Epidermal melanocyte (primary cell): ENCODE results near the gene CDKAL1.
"Not testable (repeated sequence)": the region's sequence is repeated elsewhere in the genome, so short reads cannot be mapped to it uniquely, and the experiment has no call there.

Source experiments
- DNase-seq: peaks from one replicate; pipeline ENCODE4 v3.0.0; 2011; ENCODE audit warnings: low spot score; ENCODE audit not compliant: insufficient read length

Gene CDKAL1

DNA sequence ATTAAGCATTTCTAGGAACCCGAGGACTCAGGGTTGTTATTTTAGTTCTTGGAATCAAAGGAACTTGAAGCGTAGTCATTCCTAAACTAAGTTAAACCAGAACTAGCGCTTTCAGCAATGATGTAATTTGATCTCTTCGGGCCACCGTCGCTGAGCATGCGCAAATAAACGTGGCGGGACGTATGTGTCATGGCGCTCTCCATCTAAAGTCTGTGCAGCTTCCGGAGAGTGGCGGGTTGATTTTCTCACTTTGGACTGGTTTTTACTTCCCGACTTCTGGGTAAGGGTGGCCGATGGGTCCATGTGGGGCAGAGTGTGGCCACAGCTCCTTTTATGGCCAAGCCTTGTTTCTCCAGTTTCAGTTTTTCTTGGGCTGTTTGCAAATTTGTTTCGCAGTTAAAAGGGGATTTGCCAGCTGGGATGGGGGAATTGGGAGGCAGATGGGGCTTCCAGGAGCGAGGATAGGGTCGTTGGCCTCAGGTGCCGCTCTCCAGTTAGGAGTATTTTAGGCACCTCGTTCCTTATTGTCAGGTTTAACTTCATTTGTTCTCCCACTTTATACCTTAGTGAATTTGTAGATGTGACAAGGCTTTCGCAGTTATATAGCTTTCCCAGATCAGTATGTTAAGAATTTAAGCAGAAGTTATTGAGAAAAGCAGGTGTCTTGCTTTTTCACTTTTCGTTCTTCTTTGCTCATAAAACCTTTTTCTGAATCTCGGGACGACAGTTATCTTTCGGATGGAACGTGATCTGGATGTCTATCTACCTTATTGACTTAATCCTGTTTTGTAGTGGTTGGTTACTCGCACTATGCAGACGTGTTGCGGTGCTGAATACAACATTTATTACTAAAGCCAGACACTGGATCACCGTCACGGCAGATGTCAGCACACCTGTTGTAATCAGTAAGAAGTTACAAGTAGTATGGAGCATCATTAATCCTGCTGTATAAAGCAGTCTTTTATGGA, at the start of gene CDKAL1:
CDKAL1 (plus strand) TSS at position 163 of the 968 bp plus-strand sequence. CDS start 11,894 bp downstream, outside the sequence.
- DNase-seq = peak; percentile 52

DNA sequence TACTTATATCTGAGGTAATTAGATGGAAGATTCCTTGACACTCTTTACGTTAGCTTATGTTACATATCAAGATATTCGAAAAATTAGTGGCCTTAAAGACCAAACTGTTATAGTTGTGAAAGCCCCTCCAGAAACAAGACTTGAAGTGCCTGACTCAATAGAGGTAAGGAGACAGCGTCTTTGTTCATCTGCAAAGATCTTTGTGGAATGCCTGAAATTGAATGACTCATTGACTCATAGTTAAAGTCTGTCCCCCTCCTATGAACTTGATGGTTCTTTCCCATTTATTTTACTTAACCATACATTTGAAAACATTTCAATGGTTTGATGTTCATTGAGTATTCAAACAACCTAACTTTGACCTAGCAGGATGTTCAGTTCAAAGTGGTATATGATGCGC, 47.6 kb upstream of the CDKAL1 start:
- DNase-seq = no peak

DNA sequence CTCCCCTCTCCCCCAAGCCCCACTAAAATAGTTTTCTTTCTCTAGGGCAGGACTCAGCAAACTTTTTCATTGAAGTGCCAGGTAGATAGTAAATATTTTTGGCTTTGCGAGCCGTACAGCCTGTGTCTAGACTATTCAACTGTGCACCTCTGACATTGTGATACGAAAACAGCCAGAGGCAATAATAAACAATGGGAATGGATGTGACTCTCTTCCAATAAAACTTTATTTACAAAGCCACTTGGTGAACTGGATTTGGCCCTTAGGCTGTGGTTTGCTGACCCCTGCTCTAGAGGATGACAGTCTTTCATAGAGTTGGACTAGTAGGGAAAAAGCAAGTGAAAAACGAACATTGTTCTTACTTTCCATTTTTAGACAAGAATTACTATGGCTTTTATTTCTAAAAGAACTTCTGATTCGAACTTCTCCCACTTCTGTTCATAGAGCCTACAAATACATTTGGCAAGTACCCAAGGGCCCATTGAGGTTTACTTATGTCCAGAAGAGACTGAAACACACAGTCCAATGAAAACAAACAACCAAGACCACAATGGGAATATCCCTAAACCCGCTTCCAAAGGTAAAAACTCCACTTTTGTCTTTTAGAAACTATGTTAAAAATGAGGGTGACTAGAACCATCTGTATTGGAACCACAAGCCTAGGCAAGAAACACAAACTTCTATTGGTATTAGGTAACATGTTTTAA, 46.4 kb upstream of the CDKAL1 start:
- DNase-seq = no peak

DNA sequence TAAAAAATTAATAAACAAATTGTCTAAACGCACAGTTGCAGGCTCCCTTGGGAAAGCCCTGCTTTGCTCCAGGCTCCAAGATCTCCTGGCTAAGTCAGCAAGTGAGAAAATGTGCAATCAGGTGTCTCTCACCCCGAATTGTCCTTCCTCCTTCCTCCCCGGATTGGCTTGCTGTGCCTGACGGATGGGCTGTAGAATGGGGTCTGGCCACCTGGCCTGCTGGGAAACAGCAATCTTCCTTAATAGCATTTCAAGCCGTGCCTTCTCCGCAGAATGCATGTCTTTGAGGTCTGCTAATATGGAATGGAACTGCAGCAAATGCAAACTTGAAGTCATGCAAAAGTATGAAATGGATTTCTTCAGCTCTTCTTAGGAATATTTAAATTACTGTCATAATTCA, 43.7 kb upstream of the CDKAL1 start:
- DNase-seq = no peak

DNA sequence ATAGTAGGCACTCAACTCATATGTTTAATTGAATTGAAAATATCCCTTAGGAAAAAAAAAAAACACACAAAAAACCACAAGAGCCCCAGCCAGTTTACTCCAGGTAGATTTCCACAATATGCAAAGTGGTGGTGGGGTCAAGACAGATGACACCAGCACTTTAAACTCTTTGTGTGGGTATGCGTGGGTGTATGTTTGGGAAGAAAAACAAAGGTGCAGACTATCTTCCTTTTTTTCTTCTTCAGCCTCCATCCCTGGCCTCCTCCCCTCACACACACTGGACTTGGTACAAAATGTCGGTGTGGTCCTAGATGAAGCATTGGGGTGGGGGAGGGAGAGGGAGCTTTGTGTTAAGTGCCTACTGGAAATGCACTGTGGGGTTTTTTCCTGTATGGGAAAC, 42.2 kb upstream of the CDKAL1 start:
- no peak for DNase-seq

DNA sequence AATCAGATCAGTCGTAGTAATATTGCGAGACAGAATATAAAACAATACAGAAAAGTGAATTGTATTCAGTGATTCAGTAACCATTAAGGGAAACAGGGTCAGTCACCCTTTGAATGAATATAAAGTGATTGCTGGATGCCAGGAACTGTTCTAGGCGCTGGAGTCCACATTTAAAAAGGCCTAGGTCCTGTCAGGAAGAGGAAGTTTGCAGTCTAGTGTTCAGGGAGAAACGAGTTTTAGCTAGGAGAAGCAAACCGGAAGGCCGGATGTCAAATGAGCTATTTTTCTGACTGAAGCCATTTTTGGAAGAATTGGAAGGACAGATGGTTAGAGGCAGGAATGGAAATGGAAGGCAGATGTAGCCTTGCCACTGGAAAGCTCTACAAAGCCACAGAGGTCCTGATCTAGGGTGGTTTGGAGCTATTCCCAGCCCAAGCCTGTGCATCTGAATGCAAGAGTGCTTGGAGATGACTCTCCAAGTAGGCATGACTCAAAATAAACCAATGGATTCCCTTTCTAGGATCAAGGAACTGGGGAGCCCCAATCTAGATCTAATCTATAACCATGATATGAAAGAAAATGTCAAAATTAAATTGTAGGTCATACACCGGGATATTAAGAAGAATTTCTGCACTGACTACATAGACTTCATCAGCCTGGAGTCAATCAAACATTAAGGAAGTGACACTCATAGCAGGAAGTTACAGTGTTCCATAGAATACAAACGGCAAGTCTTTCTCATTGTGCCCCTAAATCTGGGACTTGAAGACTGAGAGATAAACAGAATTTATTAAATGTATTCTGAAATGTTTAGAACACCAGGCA, 36.8 kb upstream of the CDKAL1 start:
- no peak for DNase-seq

DNA sequence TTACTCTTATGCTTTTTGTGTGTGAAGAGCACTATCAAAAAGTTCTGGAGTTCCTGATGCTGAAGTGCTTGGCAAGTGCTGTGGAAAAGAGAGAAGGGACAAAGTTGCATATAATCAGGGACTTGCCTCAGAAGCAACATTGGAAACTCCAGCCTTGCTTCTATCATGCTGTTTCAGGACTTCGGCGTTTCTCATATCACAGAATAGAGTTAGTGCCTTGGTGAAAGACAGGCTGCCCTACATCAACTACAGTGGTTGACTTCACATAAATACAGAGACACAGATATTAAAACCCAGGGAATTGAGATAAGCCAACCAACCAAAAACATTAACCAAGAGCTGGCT, 36.2 kb upstream of the CDKAL1 start:
- no peak for DNase-seq

DNA sequence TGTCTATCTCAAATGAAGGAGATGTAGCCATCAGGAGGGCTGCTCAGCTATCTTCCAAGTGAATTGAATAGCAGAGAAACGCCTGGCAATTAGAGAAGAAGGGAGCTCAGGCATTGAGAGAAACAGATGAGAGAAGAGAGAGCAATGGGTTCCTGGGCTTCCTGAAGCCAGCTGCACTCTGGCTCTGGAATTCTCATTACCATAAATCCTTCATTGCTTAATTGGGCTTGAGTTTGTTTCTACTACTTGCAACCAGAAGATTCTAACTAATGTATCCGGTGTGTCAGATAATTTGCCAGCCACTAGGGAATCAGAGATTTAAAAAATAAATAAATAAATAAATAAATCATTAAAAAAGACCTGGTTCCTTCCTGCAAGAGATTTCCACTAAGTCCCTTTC, 25.0 kb upstream of the CDKAL1 start:
- DNase-seq = no peak

DNA sequence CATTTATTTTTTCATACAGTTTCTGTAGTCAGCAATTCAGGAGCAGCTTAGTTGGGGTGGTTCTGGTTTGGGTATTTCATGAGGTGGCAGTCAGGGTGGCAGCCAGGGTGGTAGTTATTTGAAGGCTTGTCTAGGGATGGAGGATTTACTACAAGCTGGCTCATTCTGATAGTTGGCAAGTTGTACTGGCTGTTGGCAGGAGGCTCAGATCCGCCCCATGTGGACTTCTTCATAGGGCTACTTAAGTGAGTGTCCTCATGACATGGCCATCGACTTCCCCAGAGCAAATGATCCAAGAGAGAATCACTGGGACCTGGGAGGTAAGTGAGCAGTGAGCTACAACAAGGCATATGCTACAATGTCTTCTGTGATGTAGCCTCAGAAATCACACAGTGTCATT, 22.4 kb upstream of the CDKAL1 start:
- no peak for DNase-seq

DNA sequence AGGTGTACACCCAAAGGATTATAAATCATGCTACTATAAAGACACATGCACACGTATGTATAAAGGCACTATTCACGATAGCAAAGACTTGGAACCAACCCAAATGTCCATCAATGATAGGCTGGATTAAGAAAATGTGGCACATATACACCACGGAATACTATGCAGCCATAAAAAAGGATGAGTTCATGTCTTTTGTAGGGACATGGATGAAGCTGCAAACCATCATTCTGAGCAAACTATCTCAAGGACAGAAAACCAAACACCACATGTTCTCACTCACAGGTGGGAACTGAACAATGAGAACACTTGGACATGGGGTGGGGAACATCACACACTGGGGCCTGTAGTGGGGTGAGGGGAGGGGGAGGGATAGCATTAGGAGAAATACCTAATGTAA, 9.0 kb upstream of the CDKAL1 start:
- DNase-seq = not testable (repeated sequence)

DNA sequence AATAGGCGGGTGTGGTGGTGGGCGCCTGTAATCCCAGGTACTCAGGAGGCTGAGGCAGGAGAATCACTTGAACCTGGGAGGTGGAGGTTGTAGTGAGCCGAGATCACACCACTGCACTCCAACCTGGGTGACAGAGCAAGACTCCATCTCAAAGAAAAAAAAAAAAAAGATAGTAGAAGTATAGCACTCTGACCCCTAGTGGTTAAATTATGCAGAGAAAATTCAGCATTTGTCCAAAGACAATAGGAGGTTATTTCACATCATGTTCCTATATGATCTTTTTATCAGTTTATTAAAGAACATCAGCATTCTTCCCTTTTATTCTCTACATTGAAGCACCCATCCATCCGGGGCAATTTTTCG, 5.2 kb upstream of the CDKAL1 start:
- DNase-seq = not testable (repeated sequence)

DNA sequence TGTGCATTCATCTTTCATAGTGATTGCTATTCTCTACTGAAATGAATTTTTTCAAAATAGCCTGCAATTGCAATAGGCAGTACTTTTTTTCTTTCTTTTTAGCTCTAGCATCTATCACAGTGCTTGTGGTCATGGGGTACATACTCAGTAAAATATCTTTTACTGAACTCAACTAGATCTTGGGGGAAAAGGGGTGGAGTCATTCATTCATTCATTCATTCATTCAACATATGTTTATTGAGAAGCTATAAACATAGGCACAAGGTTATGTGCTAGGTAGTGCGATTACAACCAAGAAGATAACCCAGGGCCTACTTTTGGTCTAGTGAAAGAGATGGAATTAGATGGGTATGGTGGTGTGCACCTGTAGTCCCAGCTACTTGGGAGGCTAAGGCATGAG, 1.4 kb upstream of the CDKAL1 start:
- no peak for DNase-seq

DNA sequence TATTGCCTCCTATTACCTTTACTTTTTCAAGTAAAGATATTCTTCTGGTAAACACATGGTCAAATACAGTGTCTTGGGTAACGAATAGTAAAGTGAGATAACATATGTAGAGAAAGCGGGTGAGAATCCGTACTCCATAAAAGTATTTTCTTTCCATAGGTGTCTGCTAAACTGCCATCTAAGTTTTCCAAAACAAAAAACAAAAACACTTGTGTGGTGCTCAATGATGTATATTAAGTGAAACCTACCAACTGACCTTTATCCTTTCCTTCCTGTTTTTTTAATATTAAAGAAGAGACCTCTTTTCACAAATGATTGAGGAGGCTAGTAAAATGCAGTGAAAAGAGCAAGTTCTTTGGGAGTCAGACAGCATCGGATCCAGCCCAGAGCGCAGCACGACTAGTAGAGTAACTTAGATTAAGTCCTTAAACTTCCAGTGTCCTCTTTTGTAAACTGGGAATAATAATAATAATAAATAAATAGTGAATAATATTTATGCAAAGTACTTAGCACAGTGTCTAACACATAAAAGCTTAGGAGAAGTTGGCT, 437 bp upstream of the CDKAL1 start:
- no peak for DNase-seq

DNA sequence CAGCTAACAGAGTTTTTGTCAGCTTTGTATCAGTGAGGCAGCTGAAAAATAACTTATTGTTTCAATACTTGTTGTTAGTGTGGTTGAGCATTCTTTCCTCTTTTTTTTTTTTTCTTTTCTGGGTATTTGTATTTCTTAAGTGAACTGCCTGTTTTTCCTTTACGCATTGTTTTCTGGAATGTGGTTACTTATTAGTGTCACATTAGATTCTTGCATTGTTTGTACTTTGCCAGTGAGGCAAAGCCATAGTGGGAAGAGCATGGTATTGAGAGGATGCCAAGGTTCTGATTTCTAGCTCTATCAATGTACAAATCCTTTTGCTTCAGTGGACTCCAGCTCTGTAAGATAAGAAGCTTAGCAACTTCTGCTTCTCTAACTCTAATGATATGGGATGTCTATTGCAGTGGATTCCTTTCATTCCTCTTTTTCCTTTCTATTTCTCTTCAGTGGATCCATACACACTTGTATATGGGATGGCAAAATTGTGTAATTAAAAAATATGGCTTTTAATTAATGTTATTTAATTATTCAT, 3.9 kb downstream of the CDKAL1 start:
- no peak for DNase-seq

DNA sequence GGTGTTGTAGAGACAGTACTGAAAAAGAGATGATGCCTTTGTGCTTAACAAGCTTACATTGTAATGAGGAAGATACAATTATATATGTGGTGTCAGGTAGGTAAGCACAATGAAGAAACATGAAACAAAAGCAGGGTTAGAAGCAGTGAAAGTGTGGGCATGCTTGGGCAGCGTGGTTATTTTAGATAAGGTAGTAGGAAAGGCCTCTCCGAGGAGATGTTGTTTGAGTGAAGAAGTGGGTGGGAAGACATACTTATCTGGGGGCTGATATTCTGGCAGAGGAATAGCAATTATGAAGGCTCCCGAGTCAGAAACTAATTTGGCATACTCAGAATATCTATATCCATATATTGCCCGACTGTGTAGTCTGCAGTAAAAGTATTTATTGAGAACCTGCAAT, 4.7 kb downstream of the CDKAL1 start:
- no peak for DNase-seq

DNA sequence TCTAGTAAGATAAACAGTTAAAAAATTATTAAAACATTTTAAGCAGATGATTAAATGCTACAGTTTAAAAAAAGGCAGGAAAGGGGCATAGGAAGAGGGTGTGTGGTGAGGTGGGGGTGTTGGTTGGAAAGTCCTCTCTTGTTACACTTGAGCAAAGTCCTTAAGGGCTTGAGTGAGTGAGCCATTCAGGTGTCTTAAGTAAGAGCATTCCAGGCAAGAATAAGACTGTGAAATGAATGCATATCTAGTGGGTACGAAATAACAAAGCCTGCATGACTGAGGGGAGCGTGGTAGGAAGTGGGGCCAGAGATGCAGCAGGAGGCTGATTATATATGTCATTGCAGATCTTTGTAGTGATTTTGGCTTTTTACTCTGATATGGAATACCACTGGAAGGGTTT, 5.1 kb downstream of the CDKAL1 start:
- DNase-seq = no peak

DNA sequence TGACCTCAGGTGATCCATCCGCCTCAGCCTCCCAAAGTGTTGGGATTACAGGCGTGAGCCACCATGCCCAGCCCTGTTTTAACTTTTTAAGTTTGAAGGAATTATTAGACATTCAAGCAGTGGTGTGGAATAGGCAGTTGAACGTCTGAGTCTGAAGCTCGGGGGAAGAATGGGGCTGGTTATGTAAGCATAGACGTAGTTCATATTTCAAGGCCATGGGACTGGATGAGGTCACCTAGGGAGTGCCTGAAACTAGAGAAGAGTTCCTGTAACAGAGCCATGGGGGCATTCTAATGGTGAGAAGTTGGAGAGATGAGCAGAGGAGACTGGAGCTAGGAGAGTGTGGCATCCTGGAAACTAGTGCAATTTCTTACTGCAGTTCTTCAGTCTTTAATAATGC, 6.4 kb downstream of the CDKAL1 start:
- DNase-seq = no peak

DNA sequence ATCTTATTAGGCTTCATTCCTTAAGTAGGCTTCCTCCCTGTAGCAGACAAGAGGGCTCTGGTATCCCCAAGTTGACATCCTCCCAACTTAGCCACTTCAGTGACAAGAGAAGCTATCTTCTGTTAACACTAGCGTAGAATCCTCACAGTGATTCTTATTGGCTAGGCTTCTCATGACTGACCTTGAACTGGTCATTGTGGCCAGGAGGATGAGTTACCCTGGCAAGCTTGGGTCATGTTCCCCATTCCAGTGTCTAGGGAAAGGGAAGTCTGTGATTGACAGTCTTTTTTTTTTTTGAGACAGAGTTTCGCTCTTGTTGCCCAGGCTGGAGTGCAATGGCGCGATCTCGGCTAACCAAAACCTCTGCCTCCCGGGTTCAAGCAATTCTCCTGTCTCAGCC, 7.1 kb downstream of the CDKAL1 start:
- no peak for DNase-seq

DNA sequence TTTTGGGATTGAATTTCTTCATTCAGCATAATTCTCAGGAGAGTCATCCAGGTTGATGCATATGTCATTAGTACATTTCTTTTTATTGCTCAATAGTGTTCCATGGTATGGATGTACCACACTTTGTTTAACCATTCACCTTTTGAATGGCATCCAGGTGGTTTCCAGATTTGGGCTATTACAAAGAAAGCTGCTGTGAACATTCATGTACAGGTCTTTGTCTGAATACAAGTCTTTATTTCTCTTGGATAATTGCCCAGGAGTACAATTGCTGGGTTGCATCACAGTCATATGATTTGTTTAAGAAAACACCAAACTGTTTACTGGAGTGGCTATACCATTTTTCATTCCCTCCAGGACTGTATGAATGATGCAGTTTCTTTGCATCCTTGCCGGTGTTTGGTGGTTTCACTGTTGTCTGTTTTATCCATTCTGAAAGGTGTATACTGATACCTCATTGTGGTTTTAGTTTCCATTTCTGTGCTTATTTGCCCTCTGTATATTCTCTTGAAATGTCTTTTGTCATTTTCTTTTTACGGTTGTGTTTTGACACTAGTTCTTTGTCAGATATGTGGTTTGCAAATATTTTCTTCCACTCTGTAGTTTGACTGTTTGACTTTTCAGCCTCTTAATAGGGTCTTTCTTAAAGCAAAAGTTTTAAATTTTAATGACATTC, 8.8 kb downstream of the CDKAL1 start:
- DNase-seq = no peak

DNA sequence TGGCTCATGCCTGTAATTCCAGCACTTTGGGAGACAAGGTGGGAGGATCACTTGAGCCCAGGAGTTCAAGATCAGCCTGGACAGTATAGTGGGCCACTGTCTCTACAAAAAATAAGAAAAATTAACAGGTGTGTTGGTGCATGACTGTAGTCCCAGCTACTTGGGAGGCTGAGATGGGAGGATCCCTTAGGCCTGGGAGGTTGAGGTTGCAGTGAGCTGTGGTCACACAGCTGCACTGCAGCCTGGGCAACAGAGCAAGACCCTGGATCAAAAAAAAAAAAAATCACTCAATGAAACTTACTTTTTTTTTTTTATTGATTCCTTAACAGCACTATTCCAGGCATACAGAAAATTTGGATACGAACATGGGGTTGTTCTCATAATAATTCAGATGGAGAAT, 14.0 kb downstream of the CDKAL1 start:
- no peak for DNase-seq

DNA sequence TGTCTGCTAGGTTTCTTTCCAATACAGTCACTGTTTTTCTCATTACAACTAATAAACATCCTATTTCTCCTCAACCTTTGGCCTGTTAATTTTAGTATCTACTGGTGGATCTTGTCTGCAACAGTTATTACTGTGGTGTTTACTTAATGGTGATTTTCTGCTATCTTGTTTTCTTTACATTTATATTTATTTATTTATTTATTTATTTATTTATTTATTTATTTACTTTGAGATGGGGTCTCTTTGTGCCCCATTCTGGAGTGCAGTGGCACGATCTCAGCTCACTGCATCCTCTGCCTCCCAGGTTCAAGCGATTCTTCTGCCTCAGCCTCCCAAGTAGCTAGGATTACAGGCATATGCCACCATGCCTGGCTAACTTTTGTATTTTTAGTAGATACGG, 15.1 kb downstream of the CDKAL1 start:
- not testable (repeated sequence) for DNase-seq
